GM10847 (cell line): ENCODE data around the gene TRAP1.

Experiments used
- POLR2A ChIP-seq: IDR thresholded peaks from 2 replicates; pipeline ENCODE4 v1.6.1; 2011; ENCODE audit not compliant: insufficient read length; ENCODE audit errors: extremely low read depth

TRAP1 gene

DNA sequence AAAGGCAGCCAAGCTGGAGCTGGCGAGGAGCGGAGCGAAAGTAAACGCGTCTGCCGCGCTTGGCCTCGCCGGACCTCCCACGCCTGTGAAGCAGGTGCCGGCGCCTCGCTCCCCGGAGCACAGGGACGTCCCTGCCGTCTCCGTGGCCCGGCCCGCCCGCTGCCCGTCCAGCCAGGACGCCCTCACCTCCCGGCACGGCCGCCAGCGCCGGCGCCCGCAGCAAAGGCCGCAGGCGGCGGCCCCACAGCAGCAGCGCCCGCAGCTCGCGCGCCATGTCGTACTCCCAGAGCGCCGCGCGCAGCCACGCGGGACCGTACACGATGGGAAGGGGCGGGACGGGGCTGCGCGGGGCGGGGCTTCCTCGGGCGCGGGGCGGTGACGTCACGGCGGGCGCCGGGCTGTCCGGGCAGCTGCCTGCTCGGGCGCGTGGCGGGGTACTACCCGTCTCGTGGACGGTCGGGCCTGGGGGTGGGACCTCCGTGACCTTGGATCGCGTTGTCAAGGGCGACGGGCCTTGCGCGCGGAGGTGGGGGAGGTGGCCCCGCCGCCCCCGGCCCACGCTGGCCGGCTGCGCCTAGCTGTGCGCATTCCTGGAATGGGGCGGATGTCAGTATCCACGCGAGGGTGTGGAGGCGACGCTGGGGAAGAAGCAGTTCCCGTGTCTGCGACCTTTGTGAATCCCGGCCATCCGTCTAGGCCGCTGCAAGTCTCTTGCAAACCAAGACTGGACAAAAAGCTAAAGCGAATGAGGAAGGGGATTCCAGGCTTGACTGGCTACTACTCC, at the start of gene TRAP1:
TRAP1 (minus strand) TSS at position 290 of the 784 bp plus-strand sequence; CDS start at position 274, 16 bp downstream.
- TF ChIP-seq POLR2A: peak; percentile 94

DNA sequence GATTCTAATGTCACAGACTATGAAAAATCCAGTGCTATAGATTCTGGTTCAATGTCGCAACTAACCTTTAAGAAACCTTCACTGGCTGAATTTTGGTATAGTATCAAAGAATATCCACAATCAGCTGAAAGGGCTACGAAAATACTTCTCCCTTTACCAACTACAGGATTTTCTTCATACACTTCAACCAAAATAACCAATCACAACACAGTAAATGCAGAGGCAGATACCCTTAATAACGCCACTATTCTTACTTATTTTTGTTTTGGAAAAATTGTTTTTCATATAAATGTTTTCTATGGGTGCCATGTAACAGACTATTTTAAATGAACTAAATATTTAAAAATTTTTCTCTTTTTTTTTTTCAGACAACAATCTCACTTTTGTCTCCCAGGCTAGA, 48.9 kb upstream of the TRAP1 start:
- TF ChIP-seq POLR2A: no peak

DNA sequence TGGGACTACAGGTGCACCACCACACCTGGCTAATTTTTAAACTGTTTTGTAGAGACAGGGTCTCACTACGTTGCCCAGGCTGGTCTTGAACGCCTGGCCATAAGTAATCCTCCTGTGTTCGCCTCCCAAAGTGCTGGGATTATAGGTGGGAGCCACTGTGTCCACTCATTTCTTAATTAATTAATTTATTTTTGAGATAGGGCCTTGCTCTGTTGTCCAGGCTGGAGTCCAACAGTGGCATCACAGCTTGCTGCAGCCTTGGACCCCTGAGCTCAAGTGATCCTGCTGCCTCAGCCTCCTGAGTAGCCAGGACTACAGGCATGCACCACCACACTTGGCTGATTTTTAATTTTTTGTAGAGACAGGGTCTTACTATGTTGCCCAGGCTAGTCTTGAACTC, 47.1 kb upstream of the TRAP1 start:
- no peak for TF ChIP-seq POLR2A

DNA sequence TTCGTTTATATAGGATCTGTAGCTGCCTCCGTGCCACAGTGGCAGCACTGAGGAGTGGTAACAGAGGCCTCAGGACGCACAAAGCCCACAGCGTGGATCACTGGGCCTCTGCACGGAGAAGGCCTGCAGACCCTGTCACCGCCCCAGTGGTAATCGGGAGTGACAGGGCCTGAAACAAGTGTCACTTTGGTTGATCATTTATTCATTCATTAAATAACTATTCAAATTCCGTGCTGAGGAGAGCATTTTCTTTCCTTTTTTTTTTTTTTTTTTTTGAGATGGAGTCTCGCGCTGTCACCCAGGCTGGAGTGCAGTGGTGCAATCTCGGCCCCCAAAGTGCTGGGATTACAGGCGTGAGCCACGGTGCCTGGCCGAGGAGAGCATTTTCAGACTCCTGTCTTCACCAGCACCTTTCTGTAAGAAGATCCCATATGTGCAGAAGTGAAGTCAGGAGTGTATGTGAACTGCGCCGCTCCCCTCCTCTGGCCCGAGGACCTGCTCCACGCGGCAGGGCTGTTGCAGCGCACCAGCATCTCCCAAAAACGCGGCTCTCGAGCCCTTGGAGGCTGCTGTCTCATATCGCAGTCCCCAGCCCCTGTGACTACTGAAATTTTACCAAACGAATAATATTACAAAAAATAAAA, 44.9 kb upstream of the TRAP1 start:
- no peak for TF ChIP-seq POLR2A

DNA sequence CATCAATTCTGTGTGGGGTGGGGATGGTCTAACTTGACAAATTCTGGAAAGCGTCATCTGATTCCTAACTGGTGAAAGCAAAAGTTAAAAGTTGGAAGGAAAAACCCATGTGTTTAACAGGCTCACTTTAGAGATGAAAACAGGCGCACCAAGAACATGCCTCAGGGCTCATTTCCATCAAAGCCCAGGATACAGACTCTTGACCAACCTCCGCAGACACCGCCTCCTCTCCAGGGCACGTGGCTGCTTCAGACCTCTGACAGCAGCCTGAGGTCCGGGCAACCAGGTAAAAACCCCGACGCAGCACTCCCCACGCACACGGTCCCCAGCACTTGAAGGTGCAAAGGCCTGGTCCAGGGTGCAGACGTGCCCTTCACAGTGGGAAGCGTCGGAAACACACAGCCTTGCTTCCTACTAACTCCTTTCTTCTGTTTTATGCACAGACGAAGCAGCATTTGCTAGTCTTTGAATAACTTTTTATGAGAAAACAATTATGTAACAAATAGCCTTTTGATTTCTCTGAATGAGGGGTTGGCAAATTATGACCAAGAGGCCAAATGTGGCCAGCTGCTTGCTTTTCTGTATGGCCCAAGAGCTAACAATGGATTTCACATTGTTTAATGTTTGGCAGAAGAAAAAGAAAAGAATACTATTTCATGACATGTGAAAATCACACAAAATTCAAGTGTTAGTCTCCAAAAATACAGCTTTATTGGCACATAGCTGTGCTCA, 44.2 kb upstream of the TRAP1 start:
- TF ChIP-seq POLR2A: no peak

DNA sequence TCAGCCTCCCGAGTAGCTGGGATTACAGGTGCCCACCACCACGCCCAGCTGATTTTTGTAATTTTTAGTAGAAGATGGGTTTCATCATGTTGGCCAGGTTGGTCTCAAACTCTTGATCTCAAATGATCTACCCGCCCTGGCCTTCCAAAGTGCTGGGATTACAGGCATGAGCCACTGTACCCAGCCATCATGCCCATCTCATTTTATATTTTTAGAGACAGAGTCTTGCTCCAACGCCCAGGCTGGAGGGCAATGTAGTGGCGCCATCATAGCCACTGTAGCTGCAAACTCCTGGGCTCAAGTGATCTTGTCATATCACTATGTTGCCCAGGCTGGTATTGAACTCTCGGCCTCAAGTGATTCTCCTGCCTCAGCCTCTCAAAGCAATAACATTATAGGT, 43.2 kb upstream of the TRAP1 start:
- no peak for TF ChIP-seq POLR2A

DNA sequence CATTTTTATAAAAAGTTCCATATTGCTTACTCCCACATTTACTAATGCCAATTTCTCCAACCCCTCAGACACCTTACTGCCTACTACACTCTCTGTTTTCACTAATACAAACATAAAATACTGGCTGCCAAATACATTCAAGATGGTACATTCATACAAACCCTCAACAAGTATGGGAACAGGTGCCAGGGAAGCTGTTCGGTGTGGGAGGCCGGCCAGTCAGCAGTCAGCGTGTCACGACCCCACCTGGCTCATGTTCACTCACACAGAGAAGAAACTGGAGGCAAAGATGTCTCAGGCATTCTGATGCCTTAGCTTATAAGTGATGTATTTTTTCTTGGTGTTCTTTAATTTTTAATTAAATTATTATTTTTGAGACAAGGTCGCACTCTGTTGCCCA, 42.4 kb upstream of the TRAP1 start:
- no peak for TF ChIP-seq POLR2A

DNA sequence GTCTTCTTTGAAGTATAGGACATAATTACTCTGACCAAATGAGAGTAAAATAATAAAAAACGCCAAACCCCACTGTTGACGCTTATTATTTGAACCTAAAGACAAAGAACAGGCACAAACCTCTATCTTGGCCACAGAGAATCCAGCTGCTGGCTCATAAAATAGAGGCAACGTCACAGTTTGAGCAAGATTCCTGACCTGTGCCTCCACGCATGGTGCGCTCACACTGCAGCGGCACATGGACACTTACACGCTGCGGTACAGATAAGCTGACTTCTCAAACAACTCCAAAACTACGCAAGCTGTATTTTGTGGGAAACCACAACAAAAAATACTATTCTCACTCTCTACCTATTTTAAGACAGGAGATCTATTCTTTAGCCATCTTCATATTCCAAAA, 38.8 kb upstream of the TRAP1 start:
- TF ChIP-seq POLR2A: no peak

DNA sequence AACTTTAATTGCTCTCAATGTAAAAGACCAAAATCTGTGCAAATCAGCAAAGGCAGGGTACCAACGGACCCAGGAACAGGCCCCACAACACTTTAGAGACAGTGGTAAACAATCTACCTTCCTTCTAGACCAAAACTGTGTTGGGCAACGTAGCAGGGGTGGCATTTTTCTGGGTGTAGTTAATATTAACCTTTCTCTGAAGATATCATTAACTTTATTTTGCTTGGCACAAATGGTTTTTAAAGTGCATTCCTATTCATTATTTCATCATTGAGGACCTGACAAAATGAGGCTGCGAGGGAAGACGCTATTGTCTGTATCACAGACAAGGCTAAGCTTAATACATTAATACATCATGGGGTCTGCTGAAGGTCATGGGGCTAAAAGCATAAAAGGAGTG, 37.9 kb upstream of the TRAP1 start:
- TF ChIP-seq POLR2A: no peak

DNA sequence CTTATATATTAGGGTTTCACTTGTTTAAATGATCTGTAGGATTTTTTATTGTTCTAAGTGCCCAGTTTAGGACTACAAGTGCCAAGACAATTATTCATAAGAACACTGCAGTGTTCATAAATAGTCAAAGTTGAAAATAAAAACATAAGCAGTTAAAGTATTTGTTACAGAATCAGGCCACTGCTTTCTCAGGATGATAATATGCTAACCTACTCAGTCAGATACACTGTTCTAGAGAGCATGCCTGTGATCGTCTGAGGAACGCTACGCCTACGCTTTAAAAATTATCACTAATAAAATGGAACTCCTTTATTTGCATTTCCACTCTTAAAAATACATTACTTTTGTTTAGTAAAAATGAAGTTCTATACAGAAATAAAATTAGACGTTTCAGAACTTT, 37.4 kb upstream of the TRAP1 start:
- no peak for TF ChIP-seq POLR2A

DNA sequence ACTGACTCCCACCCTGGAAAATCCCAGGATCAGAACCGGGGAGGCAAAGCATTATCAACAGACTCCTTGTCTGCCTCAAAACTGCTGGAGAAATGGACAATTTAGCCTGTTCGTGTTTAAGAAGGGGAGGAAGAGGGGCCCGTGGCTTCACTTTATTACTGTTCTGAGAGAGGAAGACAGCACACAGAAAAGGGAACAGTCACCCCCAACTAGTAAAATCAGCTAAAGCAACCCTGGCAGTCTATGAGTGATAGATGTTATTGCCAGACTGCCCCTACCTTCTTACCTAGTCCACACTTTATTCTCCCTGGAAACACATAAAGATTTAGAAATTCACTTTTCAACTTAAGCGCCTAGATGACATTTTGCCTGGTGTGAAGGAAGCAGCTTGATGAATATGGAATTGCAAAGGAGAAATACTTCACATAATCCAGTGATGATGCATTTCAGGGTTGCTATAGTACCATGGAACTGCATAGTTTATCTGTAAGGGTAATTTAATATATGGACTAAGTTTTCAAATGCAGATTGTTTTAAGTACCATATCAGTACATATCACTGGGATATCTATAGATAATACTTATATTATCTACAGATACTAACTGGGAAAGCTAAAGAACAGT, 36.9 kb upstream of the TRAP1 start:
- TF ChIP-seq POLR2A: no peak

DNA sequence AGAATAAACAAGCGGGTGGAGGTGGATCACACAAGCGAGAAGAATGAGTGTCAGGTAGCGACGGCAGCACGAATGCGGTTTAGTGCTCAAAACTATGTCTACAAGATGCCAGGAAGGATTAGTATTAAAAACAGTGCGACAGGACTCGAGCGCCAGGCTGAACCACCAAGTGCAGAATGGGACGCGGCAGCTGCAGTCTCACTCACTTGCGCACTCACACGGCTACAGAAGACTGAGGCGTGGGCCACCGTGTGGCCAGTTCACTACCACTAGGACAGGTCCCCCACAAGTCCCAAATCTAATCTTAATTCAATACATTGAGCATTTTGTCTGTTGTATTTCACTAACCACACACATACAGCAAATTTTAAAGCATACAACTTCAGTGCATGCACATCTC, 35.7 kb upstream of the TRAP1 start:
- TF ChIP-seq POLR2A: no peak

DNA sequence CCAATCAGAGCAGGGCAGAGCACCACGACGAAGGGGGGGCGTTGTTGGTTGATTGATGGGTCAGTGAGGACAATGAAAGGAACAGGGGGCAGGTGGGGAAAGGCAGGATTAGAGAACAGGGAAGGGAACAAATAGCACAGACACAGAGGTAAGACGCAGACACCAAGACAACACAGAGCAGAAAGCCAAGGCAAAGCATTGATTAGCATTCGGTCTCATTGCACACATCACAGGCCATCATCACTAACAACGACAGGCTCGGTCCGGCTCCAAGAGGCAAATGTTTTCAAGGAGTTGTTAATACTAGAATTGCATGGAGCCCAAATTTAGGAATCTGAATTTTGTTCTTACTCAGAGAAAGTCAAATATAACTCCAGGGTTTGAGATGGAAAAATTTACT, 34.6 kb upstream of the TRAP1 start:
- TF ChIP-seq POLR2A: no peak

DNA sequence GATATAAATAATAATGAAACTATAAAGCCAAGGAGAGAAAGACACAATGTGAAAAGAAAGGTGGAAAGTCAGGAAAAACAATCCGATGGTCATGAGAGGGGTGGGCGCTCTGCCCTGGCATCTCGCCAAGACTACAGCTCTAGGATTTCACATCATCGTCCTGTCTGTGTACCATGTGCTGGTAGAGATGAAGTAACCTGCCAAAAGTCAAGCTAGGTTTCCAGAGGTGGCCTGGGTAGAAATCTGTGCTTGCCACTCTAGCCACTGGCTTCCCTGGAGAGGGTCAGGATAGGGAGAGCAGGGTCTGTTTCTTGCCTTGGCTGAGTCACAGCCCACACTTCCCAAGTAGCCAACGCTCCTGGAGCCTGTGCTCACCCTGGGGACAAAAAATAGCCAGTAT, 31.0 kb upstream of the TRAP1 start:
- no peak for TF ChIP-seq POLR2A

DNA sequence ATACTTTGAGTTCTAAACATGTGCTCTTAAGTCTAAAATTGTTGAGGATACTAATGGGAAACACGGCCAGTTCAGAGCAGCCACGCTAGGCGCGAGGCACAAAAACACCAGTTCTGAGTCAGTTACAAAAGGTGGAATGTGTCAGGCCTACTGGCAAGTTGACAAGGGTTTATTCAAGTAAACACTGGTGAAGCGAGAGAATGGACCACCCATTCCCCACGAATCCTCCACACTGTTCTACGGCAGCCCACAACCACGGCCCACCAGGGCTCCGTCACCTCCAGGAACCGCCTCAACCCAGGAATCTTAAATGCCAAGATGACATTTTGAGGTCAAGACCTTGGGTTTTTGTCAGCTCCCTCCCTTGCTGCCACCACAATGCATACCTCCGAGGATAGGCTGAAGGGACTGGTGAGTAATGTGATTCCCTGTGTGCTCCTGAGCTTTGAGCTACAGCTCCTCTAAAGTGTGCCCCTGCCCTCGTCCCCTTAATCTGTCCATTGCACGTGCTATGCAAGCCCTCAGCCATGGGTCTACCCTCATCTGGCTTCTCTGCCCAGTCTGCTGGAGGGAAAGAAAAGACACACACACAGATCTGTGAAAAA, 28.5 kb upstream of the TRAP1 start:
- TF ChIP-seq POLR2A: no peak
